HepG2 (cell line): ENCODE results near the gene MBTPS2. TPM values are rescaled to one million over a fixed set of nuclear protein-coding genes. Genes with fewer than 3 reads are reported as not detected.

Experiments
- ATAC-seq: fragments of 200-7000 bp; cut with Tn5 transposase; 3 replicates; pipeline ENCODE4 v1.9.1; 2020; ENCODE audit warnings: mild to moderate bottlenecking, moderate library complexity
- BruUV-seq: library from RNA; stranded (reverse); fragments of 400-500 nt; replicated peaks from 2 replicates; lab custom pipeline; 2021; lab: Mats Ljungman, UMichigan
- CTCF ChIA-PET: fragments of 300-600 bp; formaldehyde crosslinking; extraction: SDS; loops from one replicate; lab custom pipeline; 2021; ENCODE audit warnings: low total read pairs, inconsistent platforms, low intra/inter-chr PET ratio; lab: Yijun Ruan, JAX
- POLR2A ChIA-PET: fragments of 350-600 bp; sonication (Branson Sonifier 250); formaldehyde crosslinking; loops from one replicate; lab custom pipeline; 2020; ENCODE audit warnings: antibody characterized with exemption, inconsistent platforms; lab: Yijun Ruan, JAX
- DNase-seq: peaks from one replicate; pipeline ENCODE4 v3.0.0-alpha.2; 2015; ENCODE audit warnings: low spot score
- FAIRE-seq: peaks from 3 replicates; lab custom pipeline; 2011; peaks lifted over from hg19 to GRCh38; lab: Jason Lieb, UNC
- H2AFZ ChIP-seq: one replicate; pipeline ENCODE4 v1.6.1; 2011; ENCODE audit warnings: low read length, inconsistent platforms
- H3K27ac ChIP-seq: fragments of 300-600 bp; 3 replicates; pipeline ENCODE4 v1.8.0; 2011; ENCODE audit warnings: mixed run types, mild to moderate bottlenecking, mixed read lengths, low read length, inconsistent platforms; ENCODE audit not compliant: insufficient read depth; ENCODE audit errors: extremely low read length
- H3K27me3 ChIP-seq, 2 experiments: fragments of 200-600 bp in 1 of 2; 2 replicates in 1 of 2; 3 replicates in 1 of 2; pipeline versions ENCODE4 v1.6.0 to v1.8.0; 2011; ENCODE audit warnings: low read length in 2 of 2, mild to moderate bottlenecking in 2 of 2, moderate library complexity in 2 of 2, inconsistent platforms in 1 of 2; ENCODE audit not compliant: insufficient read depth in 2 of 2, control insufficient read depth in 1 of 2
- H3K36me3 ChIP-seq, 2 experiments: fragments of 200-600 bp in 1 of 2; replicated peaks in 1 of 2; 2 replicates in 1 of 2; 3 replicates in 1 of 2; pipeline versions ENCODE4 v1.5.1 to v1.8.0; 2011; ENCODE audit warnings: low read length in 2 of 2, inconsistent platforms in 1 of 2; ENCODE audit not compliant: insufficient read depth in 2 of 2, control insufficient read depth in 1 of 2
- H3K4me1 ChIP-seq: 2 replicates; pipeline ENCODE4 v1.5.1; 2012; ENCODE audit warnings: low read length, inconsistent platforms; ENCODE audit not compliant: insufficient read depth
- H3K4me2 ChIP-seq: 2 replicates; pipeline ENCODE4 v1.6.0; 2011; ENCODE audit warnings: low read depth, low read length, inconsistent platforms
- H3K4me3 ChIP-seq, 3 experiments: fragments of 200-600 bp in 1 of 3; sonication (generic), shearing (Covaris generic) in 1 of 3; replicated peaks in 1 of 3; 2 replicates each; pipeline ENCODE4 v1.5.1; 2011 to 2016; ENCODE audit warnings: low read length in 3 of 3, inconsistent platforms in 2 of 3, low read depth in 2 of 3, mild to moderate bottlenecking in 2 of 3, control low read depth in 1 of 3, mixed read lengths in 1 of 3; ENCODE audit not compliant: insufficient read depth in 1 of 3
- H3K79me2 ChIP-seq: one replicate; pipeline ENCODE4 v1.6.1; 2011; ENCODE audit warnings: low read length, inconsistent platforms; ENCODE audit not compliant: insufficient read depth
- H3K9ac ChIP-seq: 2 replicates; pipeline ENCODE4 v1.6.0; 2011; ENCODE audit warnings: mild to moderate bottlenecking, low read depth, low read length, inconsistent platforms; ENCODE audit not compliant: insufficient read depth
- H3K9me3 ChIP-seq: 2 replicates; pipeline ENCODE4 v1.5.1; 2012; ENCODE audit warnings: mild to moderate bottlenecking, low read length
- H4K20me1 ChIP-seq: 2 replicates; pipeline ENCODE4 v1.6.0; 2011; ENCODE audit warnings: inconsistent platforms, mild to moderate bottlenecking, low read length, moderate library complexity; ENCODE audit not compliant: insufficient read depth
- ATF3 ChIP-seq: sonication (generic); formaldehyde crosslinking; IDR thresholded peaks from 2 replicates; pipeline ENCODE4 v1.4.0; 2020; ENCODE audit warnings: missing genetic modification reagents
- FOSL2 ChIP-seq: sonication (generic); formaldehyde crosslinking; IDR thresholded peaks from 2 replicates; pipeline ENCODE4 v1.4.0; 2020; ENCODE audit warnings: missing genetic modification reagents
- HNF4G ChIP-seq, 2 experiments: sonication (generic) in 1 of 2; formaldehyde crosslinking in 1 of 2; IDR thresholded peaks; 2 replicates each; pipeline versions ENCODE4 v1.4.0 to v1.6.1; 2011 to 2020; ENCODE audit warnings: borderline replicate concordance in 2 of 2, low read depth in 2 of 2, mild to moderate bottlenecking in 2 of 2, low read length in 1 of 2, missing genetic modification reagents in 1 of 2, moderate library complexity in 1 of 2
- KLF13 ChIP-seq: sonication (generic); formaldehyde crosslinking; IDR thresholded peaks from 2 replicates; pipeline ENCODE4 v1.4.0; 2020; ENCODE audit warnings: mild to moderate bottlenecking, missing genetic modification reagents
- LCORL ChIP-seq, 2 experiments: fragments of 450-650 bp in 1 of 2; sonication (generic) in 1 of 2; formaldehyde crosslinking in 1 of 2; IDR thresholded peaks; 2 replicates each; pipeline versions ENCODE4 v1.5.0 to v1.6.1; 2017 to 2020; ENCODE audit warnings: antibody characterized with exemption in 1 of 2, missing genetic modification reagents in 1 of 2
- MXD1 ChIP-seq: sonication (generic); formaldehyde crosslinking; IDR thresholded peaks from 2 replicates; pipeline ENCODE4 v1.4.0; 2020; ENCODE audit warnings: mild to moderate bottlenecking, missing genetic modification reagents
- NKX3-1 ChIP-seq: sonication (generic); formaldehyde crosslinking; IDR thresholded peaks from 2 replicates; pipeline ENCODE4 v1.5.0; 2020; ENCODE audit warnings: missing genetic modification reagents
- SCMH1 ChIP-seq: sonication (generic); formaldehyde crosslinking; IDR thresholded peaks from 2 replicates; pipeline ENCODE4 v1.9.0; 2021; ENCODE audit warnings: missing genetic modification reagents, mild to moderate bottlenecking, borderline replicate concordance
- SP5 ChIP-seq: IDR thresholded peaks from 2 replicates; pipeline ENCODE4 v1.6.1; 2016; ENCODE audit warnings: low read depth, borderline replicate concordance
- TGIF2 ChIP-seq: IDR thresholded peaks from 2 replicates; pipeline ENCODE4 v1.6.1; 2016; ENCODE audit warnings: control low read depth, missing compliant biosample characterization
- THAP7 ChIP-seq: sonication (generic); formaldehyde crosslinking; IDR thresholded peaks from 2 replicates; pipeline ENCODE4 v1.8.1; 2023; ENCODE audit warnings: mild to moderate bottlenecking, missing genetic modification reagents
- U2AF2 ChIP-seq: fragments of 200-400 bp; formaldehyde crosslinking; IDR thresholded peaks from 2 replicates; pipeline ENCODE4 v1.6.1; 2017; ENCODE audit warnings: low read depth, mild to moderate bottlenecking, low read length
- ZMYM3 ChIP-seq: sonication (generic); formaldehyde crosslinking; IDR thresholded peaks from 2 replicates; pipeline ENCODE4 v1.5.1; 2020; ENCODE audit warnings: mild to moderate bottlenecking, missing genetic modification reagents
- ZNF782 ChIP-seq: sonication (generic); formaldehyde crosslinking; IDR thresholded peaks from 2 replicates; pipeline ENCODE4 v1.4.0; 2020; ENCODE audit warnings: missing genetic modification reagents, mild to moderate bottlenecking, borderline replicate concordance
- ZNF841 ChIP-seq: sonication (generic); formaldehyde crosslinking; IDR thresholded peaks from 2 replicates; pipeline ENCODE4 v1.8.1; 2023; ENCODE audit warnings: missing genetic modification reagents, borderline replicate concordance
- ZNF883 ChIP-seq: sonication (generic); formaldehyde crosslinking; IDR thresholded peaks from 2 replicates; pipeline ENCODE4 v1.5.1; 2020; ENCODE audit warnings: mild to moderate bottlenecking, missing genetic modification reagents; ENCODE audit errors: not compliant biosample characterization
- WGBS: methylation state at CpG from one replicate; pipeline ENCODE4 v1.1.6; 2017; ENCODE audit warnings: low lambda C conversion rate; 5-methylcytosine and 5-hydroxymethylcytosine counted together
- in situ Hi-C: cut with HindIII; loops from 2 replicates; pipeline ENCODE4 v1.10.0; 2017; ENCODE audit warnings: low pct_unique_long_range_greater_than_20kb; ENCODE audit not compliant: extremely low pct_ligation_motif_present
- intact Hi-C: fragments of 100-400 bp; cut with micrococcal nuclease; formaldehyde crosslinking; loops from one replicate; pipeline ENCODE4 v1.10.0; 2022; ENCODE audit not compliant: unreplicated experiment
- polyA plus RNA-seq, 8 experiments: library from polyadenylated mRNA; depleted of rRNA in 3 of 8; stranded (reverse) in 7 of 8; unstranded in 1 of 8; fragments of >200 nt; fragmentation: Illumina TruSeq in 4 of 8; extraction: Trizol in 4 of 8; gene quantifications; 2 replicates each; pipeline versions ENCODE4 v1.2.1 to v1.2.3, GENCODE V29; 2011 to 2016; ENCODE audit warnings: low read depth in 4 of 8, missing spikeins in 1 of 8, mixed read lengths in 1 of 8; ENCODE audit not compliant: insufficient read depth in 1 of 8
- total RNA-seq, 5 experiments: library from RNA; depleted of rRNA; stranded (reverse); fragments of >200 nt; fragmentation: Illumina TruSeq; extraction: Trizol; gene quantifications; 2 replicates each; pipeline ENCODE4 v1.2.3, GENCODE V29; 2016; ENCODE audit warnings: low read depth in 1 of 5

The MBTPS2 gene
- total and polyA plus RNA-seq, 2 of the 13 experiments (the other 11 are each of a cell fraction or from before 2014, with no cell fraction given): 5.7 to 14.4 TPM

GRCh38 chrX:21932292-21933002 lies 93.0 kb downstream of the MBTPS2 start:
- ChIA-PET CTCF (no interaction called here), POLR2A (no interaction called here)
- FAIRE-seq: no peak

GRCh38 chrX:21933077-21933476 lies 93.7 kb downstream of the MBTPS2 start:
- CTCF ChIA-PET: no interaction called here
- ATAC-seq (no peak; the same call in 2 of the 3 replicates), FAIRE-seq (no peak), DNase-seq (no peak)
- H3K9ac ChIP-seq: no peak overlapping the region
- H3K79me2 ChIP-seq: no peaks in the 10 kb centered on the region
- in situ Hi-C loops (no loop called here), intact Hi-C loops (no loop called here)
- H3K27me3 ChIP-seq: no peaks in the 10 kb centered on the region
- no peak overlapping the region for H2AFZ ChIP-seq
- no peaks in the 10 kb centered on the region for H4K20me1 ChIP-seq
- H3K4me2 ChIP-seq: no peak overlapping the region
- no peaks in the 10 kb centered on the region for H3K36me3 ChIP-seq
- no peaks in the 10 kb centered on the region for H3K9me3 ChIP-seq
- no peak overlapping the region for H3K4me3 ChIP-seq
- POLR2A ChIA-PET: no interaction called here
- no peak overlapping the region for H3K27ac ChIP-seq
- H3K4me1 ChIP-seq: peaks cover 10% of the 10 kb centered on the region; the same call in 1 of the 2 replicates
- BruUV-seq: no TSS peak
- TF ChIP-seq ZNF841 (CRISPR knock-in tag) (no peak), SP5 (CRISPR knock-in tag) (no peak), ZNF782 (no peak), SCMH1 (CRISPR knock-in tag) (no peak), ATF3 (CRISPR knock-in tag) (no peak), MXD1 (CRISPR knock-in tag) (no peak), ZNF883 (CRISPR knock-in tag) (no peak), LCORL (IDR thresholded peaks at IDR 0.05) (no peak), LCORL (CRISPR knock-in tag; IDR thresholded peaks at IDR 0.05) (no peak)
- 46% methylated on average over 2 of the region's 7 CpGs for WGBS

More at GRCh38 chrX:21932292-21933002, 93.0 kb downstream of the MBTPS2 start:
- Histone ChIP-seq H3K4me3 (no peak overlapping the region), H4K20me1 (no peaks in the 10 kb centered on the region), H3K36me3 (no peaks in the 10 kb centered on the region), H3K27me3 (no peaks in the 10 kb centered on the region), H3K4me2 (no peak overlapping the region), H2AFZ (no peak overlapping the region), H3K4me1 (peaks cover 11% of the 10 kb centered on the region; the same call in 1 of the 2 replicates), H3K9me3 (no peaks in the 10 kb centered on the region), H3K9ac (no peak overlapping the region), H3K79me2 (no peaks in the 10 kb centered on the region), H3K27ac (no peak overlapping the region)
- no TSS peak for BruUV-seq
- in situ Hi-C loops (no loop called here), intact Hi-C loops (no loop called here)
- peak; percentile 36; the same call in 1 of the 3 replicates for ATAC-seq
- 70% methylated on average over 11 of the region's 11 CpGs for WGBS
- no peak for TF ChIP-seq ZMYM3 (CRISPR knock-in tag)
- no peak for TF ChIP-seq TGIF2 (CRISPR knock-in tag)
- TF ChIP-seq THAP7: no peak
- no peak for TF ChIP-seq KLF13 (CRISPR knock-in tag)
- TF ChIP-seq NKX3-1 (CRISPR knock-in tag): no peak
- no peak for TF ChIP-seq HNF4G (IDR thresholded peaks at IDR 0.05; ENCODE audit: borderline replicate concordance, low read depth, low read length)
- no peak for TF ChIP-seq HNF4G (CRISPR knock-in tag; IDR thresholded peaks at IDR 0.05; ENCODE audit: borderline replicate concordance, low read depth)
- TF ChIP-seq U2AF2: no peak
- TF ChIP-seq FOSL2: 0 out of 2 replicates have a peak, but pooled peaks have one; percentile 18
- DNase-seq: peak; percentile 21
